HG03342 (cell line): ENCODE measurements around the gene TLE6.
"Not testable (repeated sequence)": the region's sequence is repeated elsewhere in the genome, so short reads cannot be mapped to it uniquely, and the experiment has no call there.

Experiments used
- ATAC-seq: cut with Tn5 transposase; IDR thresholded peaks from one replicate; pipeline ENCODE4 v1.9.1; 2021; ENCODE audit warnings: mild to moderate bottlenecking, moderate library complexity; ENCODE audit not compliant: unreplicated experiment

Gene TLE6

DNA sequence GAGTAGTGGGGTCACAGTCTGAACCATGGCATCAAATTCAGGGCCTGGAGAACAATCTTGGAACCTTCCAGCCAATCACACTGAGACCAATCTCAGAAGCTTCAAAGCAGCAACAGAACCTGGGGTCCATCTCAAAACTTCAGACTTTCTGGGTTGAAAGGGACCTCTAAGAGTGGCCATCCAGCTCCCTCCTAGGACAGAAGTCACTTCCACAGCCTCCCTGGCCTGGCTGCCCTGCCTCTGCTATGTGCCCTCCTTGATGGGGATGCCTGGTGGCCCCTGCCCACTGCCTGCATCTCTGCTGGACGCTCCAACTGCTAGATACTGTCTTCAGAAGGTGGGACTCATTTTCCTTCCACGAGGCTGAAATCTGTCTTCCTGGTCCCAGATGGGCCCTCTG is 49.9 kb downstream of the TLE6 start:
- no peak for ATAC-seq

GRCh38 chr19:3027981-3028304 is 50.6 kb downstream of the TLE6 start:
- ATAC-seq = no peak

GRCh38 chr19:3028305-3029064 is 51.1 kb downstream of the TLE6 start:
- no peak for ATAC-seq

GRCh38 chr19:3029065-3029923 is 51.9 kb downstream of the TLE6 start, which contains the start of gene TLE2:
Gene TLE2, minus strand, starts transcription at chr19:3029280. Its CDS starts 376 bp downstream, at chr19:3028904.
- no peak for ATAC-seq

GRCh38 chr19:3031607-3031867 is 54.2 kb downstream of the TLE6 start:
- no peak for ATAC-seq

DNA sequence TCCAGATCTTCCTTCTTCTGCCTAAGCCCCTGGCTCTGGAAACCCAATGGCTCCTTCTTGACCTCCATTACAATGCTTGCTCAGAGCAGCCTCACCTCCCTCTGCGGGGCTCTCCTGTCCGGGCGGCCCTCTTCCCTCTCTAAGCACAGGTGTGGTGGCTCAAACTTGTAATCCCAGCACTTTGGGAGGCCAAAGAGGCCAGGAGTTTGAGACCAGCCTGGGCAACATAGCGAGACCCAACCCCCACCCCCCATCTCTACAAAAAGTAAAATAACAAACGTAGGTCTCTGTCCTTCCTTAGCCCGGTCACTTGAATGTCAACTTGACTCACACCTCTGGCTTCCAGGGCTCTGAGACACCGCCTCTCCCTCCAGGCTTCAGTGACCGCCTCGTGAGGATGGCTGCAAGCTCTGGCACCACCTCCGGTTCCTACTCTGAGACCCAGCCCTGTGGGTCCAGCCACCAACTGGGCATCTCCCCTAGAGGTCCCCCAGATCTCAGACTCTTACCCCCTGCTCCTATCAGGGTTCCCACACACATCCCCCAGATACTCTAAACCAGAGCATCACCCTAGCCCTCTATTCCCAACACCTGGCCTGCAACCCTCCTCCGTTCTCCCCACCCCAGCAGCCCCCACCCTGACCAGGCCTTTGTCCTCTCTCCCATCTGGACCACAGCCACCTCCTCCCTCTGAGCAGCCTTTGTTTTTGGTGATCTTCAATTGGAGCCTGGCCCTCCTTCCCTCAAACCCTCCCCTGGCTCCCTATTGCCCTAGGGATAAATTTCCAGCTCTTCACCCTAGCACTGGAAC is 56.4 kb downstream of the TLE6 start:
- ATAC-seq = no peak

GRCh38 chr19:3034406-3034655 is 57.0 kb downstream of the TLE6 start:
- no peak for ATAC-seq

GRCh38 chr19:3034656-3035541 is 57.5 kb downstream of the TLE6 start:
- no peak for ATAC-seq

DNA sequence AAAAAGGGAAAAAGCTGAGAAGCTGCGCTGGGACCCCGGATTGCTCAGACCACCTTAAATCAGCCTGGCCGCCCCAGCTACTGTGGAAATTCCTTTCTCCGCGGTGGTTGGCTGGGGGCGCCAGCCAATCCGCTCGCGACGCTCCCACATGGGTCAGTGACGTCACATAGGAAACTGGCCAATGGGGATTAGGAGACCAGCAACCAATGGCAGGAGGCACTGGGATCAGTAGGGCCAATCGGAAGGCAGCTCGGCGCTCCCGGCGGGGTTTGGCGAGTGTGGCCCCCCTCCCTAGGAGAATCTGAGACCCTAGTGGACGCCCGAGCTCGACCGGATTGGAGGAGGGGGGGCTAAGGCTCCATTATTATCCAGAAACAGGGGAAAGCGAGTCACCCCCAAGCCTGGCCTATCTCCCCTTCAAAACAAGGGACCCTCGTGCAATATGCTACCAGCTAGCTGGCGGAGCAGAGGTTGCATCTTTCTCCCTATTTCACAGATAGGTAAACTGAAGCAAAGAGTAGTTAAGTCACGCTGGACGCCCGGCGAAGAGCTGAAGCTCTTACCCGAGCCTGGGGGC is 58.3 kb downstream of the TLE6 start:
- peak; percentile 85 for ATAC-seq

DNA sequence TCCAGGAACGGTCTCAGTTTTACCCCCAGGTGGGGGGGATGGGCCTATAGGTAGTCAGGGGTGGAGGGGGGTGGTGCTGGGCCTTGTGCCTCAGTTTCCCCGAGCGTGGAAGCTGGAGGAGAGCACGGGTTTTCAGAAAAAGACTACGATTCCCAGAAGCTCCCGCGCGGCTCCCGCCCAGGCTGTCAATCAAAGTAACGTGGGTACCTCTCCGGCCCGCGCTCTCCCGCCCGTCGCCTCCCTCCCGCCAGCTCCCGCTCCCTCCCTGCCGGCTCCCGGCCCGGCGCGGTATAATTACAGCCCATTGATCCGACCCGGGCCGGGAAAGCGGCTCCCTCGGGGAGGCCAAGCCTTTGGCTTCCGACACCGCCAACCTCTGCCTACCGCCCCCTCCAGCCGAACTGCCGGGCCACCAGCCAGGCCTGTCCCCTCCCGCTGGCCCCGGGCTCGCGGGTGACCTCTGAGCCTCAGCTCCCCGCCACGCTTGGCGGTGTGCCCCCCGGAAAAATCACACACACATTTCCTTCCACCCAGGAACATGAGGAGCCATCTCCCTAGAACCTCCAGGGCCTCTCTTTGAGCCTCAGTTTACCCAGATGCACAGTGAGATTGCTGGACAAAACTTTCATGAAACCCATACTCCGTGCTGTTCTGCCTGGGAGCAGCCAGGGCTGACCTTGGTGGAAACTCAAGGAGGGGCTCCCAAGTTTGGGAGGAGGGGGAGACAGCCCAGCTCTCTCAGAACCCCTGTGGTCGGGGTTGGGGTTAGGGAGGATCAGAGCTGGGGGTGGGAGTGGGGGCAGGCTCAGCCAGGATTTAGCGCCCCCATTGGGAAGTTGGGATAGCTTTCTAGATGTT is 59.0 kb downstream of the TLE6 start:
- ATAC-seq = peak; percentile 41

GRCh38 chr19:3036977-3037544 is 59.7 kb downstream of the TLE6 start:
- not testable (repeated sequence) for ATAC-seq

- ATAC-seq = no peak
These were observed 60.9 kb downstream of the TLE6 start for GRCh38 chr19:3038214-3038613.

DNA sequence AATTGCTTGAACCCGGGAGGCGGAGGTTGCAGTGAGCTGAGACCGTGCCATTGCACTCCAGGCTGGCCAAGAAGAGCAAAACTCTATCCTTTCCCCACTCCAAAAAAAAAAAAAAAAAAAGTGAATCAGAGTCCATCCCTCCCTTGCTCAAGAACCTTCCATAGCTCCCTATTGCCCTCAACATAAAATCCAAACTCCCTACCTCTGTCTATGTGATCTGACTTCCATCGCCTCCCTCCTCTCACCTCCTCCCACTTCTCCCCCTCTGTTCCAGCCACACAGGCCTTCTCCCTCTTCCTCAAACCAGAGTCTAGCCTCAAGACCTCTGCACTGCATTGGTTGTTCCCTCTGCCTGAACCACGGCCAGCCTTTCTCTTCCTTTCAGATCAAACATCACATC is 61.8 kb downstream of the TLE6 start:
- no peak for ATAC-seq

- ATAC-seq = no peak
These were observed 62.3 kb downstream of the TLE6 start for GRCh38 chr19:3039641-3040077.

- no peak for ATAC-seq
These were observed 64.0 kb downstream of the TLE6 start for GRCh38 chr19:3041327-3041726.

DNA sequence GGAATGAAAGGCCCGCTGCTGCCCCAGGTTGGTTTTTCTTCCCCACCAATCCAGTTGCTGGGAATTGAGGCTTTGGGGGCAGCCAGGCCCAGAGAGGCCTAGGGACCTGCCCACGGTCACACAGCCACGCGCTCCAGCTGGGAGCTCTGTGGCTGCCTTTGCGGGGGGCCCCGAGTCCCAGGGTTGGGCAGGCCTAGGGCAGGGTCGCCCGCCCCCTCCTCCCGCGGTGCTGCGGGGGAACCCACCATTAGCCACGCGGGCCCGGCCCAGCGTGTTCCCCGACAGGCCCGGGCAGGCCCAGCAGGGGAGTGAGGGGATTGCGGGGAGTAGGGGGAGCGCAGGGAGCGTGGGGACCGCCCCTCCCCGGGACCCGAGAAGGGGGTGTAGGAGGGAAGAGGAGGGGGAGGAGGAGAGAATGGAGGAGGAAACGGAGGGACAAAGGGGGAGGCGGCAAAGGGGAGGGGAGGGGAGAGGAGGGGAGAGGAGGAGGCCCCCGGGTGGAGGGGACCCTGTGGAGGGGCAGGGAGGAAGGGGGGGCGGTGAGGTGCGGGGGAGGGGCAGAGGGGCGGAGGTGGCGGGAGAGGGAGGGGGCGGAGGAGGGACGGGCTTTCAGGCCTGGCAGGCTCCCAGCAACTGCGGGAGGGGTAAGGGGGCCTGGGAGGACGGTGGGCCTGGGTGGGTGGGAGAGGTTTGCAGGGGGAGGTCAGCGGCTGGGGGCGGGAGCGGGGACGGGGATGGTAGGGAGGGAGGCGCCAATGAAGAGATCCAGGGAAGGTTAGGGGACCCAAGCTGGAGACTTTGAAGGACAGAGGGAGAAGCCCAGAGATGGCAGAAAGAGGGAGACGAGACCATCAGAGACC is 64.6 kb downstream of the TLE6 start:
- no peak for ATAC-seq

DNA sequence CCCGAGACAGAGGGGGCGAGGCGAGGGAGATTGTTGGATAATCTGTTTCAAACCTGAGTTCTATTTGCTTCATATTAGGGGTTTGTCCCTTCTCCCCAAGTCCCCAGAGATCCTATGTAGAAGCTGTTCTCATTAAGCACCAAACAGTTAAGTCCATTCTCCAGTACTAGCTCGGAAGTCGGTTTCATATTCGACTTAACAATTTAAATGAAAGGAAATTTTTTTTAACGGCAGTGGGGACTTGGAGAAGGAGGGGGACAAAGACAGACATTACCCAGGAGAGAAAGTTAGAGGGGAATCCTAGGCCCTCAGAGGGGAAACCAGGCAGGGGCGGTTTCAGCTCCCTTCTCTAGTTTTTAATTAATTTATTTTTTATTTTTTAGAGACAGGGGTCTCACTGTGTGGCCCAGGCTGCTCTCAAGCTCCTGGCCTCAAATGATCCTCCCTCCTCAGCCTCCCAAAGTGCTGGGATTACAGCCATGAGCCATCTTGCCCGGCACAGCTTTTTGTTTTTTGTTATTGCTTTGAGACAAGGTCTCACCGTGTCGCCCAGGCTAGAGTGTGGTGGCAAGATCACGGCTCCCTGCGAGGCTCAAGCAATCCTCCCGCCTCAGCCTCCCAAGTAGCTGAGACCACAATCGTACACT is 65.4 kb downstream of the TLE6 start:
- ATAC-seq = no peak
